ENCODE data around the gene AKR1B15. TPM values are rescaled to one million over a fixed set of nuclear protein-coding genes. Genes with fewer than 3 reads are reported as not detected.
A peak's percentile ranks its signal among the peaks of the same experiment; 100 is the strongest.

AKR1B15 gene
- total RNA-seq, 1 donor from 2014 or later: not detected

DNA sequence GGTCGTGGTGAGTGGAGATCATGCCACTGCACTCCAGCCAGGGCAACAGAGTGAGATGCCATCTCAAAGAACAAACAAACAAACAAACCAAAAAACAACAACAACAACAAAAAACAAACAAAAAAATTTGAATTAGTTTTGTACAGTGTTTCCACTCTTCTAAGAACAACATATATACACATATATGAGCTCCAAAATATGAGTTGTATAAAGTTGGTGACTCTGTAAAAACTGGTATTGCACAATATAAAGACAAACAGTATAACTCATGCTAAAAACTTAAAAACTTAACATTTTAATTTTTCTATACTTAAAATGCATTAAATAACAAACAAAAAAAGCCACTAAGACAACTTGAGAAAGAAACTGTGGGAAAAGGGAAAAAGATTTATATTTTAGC is 46.0 kb downstream of the AKR1B15 start:
- intact Hi-C loops (cut with DNase I): loop anchor here (5.0 kb wide), 1 partner anchor 38 kb away; no protein-coding TSS in a partner anchor
- no peak for DNase-seq (ENCODE audit: missing footprints)
- ATAC-seq: no peak

DNA sequence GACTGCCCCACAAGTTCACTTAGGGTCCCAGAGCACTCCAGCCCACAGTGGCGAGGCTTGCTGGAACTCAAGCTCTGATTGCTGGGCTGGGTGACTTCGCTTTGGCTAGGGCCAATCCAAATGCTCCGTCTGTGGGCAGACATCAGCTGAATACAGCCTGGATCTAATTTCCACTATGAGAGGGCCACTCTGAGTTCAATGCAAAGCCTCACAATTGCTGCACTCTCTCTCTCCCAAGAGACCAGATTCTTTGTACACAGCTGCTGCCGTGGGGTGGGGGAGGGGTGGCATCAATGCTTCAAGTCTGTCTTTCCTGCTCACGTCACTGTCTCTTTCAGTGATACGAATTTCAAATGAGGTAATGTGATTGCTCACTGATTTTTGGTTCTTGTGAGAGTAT is 50.5 kb downstream of the AKR1B15 start:
- intact Hi-C loops (cut with DNase I): no loop called here
- DNase-seq (ENCODE audit: missing footprints) (no peak), ATAC-seq (peak; percentile 26)

DNA sequence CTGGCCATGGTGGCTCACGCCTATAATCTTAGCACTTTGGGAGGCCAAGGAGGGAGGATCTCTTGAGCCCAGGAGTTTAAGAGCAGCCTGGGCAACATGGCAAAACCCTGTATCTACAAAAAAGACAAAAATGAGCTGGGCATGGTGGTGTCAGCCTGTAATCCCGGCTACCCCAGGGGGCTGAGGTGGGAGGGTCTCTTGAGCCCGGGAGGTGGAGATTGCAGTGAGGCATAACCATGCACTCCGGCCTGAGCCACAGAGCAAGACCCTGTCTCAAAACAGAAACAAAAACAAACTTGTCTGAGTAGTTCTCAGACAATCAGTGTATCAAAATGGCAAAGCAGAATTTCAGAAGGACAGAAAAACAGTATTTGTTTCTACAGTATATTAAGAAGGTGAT is 52.5 kb downstream of the AKR1B15 start:
- intact Hi-C loops (cut with DNase I): no loop called here

DNA sequence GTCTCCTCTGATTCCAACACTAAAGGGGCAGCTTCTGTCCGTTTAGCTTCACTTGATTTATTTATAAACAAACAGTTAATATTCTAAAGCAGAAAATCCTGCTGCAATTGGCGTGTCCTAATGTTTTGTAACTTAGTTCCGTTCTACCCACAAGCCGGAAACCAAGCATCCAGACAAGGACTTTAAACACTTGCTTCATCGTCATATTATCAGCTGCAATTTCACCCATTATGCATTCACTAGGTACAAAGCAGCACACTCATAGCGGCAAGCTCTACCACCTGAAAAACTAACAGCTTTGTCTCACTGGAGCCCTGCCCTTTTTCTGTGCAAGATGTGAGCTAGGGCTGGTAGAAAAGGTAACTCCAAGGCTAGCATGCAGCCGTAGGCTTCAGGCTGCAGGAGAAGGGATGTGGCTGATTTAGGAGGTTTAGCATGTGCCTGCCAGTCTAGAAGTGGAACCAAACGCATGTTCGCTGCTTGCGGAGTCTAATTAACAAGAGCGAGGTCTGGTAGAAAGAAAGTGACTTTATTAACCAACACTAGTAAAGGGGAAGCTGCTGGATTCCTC is 54.1 kb downstream of the AKR1B15 start:
- DNase-seq (ENCODE audit: missing footprints) (no peak), ATAC-seq (no peak)
- intact Hi-C loops (cut with DNase I): no loop called here

More for the DNA sequence above, 52.5 kb downstream of the AKR1B15 start:
- no peak for DNase-seq (ENCODE audit: missing footprints)
- ATAC-seq: no peak

DNA sequence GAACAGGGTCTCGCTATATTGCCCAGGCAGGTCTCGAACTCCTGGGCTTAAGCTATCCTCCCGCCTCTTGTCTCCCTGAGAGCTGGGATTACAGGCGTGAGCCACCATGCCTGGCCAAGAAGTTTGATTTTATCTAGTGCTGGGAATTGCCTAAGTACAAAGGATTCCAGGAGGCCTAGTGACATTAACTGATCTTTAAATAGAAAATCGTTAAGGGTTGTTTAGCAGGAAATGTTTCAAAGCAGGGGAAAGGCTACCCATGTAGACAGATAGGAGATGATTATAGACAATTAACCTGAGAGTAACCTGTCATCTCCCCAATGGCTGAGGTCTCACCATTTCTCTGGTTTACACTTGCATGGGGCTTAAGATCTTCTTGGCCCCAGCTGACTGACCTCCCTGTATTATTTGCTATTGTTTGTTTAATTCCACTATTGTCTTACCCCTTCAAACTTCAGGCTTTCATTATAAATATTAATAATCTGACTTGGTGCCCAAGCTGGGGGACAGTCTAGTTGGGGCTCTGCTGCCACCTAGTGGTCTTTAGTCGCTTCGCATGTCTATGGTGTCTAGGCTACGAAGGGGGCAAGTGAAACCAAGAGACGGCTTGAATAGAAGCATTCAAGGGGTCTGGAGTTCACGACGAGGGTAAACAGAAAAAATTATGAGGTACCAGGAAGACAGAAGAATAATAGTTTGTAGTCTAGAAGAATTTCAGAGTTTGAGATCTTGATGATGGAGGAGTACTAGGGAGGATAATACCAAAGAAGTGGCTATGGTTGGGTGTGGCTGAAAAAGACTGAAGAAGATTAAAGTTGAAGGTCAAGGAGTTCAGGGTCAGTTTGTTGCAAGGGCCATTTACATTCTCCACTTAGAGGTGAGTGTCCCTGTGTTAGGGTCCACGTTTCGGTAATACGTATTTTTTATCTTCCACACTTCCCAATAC is 57.3 kb downstream of the AKR1B15 start:
- no peak for DNase-seq (ENCODE audit: missing footprints)
- ATAC-seq: peak; percentile 29
- intact Hi-C loops (cut with DNase I): loop anchor here (1.0 to 5.0 kb wide), 4 partner anchors 59 to 174 kb away; partner anchors contain the start of gene AKR1B15

DNA sequence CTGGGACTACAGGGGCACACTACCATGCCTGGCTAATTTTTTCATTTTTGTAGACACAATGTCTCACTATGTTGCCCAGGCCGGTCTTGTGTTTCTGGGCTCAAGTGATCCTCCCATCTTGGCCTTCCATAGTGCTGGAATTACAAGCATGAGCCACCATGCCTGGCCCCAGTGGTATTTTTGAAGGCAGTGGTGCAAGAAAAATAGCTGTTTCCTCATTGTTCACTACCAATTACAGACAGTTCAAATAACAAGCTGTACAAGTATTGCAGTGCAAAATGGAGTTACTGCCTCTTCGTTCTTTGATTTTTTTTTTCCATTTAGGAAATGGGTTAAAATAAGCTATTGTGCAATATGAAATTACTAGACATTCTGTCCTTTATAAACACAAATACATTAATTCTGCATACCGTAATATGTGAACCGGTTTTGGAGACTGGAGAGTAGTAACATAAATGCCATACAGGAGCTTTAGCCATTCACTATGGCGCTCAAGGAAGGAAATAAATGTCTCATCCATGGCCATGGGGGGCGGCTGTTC is 62.8 kb downstream of the AKR1B15 start:
- intact Hi-C loops (cut with DNase I): no loop called here
- DNase-seq (ENCODE audit: missing footprints) (no peak), ATAC-seq (no peak)

DNA sequence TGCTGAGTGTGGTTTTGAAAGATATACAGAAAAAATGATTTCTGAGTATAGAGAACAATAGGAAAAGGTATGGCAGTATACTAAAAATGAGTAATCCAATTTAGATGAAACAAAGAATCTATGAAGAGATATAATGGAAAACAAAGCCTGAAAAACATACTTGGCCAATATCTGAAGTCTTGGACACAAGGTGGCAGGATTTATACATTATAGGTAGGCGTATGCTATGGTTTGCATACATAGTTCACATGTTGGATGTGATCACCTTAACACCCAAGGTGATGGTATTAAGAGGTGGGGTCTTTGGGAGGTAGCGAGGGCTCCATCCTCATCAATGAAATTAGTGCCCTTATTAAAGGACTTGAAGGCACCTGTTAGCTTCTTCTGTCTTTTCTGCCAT is 63.3 kb downstream of the AKR1B15 start:
- intact Hi-C loops (cut with DNase I): no loop called here
- DNase-seq (ENCODE audit: missing footprints) (no peak), ATAC-seq (no peak)

DNA sequence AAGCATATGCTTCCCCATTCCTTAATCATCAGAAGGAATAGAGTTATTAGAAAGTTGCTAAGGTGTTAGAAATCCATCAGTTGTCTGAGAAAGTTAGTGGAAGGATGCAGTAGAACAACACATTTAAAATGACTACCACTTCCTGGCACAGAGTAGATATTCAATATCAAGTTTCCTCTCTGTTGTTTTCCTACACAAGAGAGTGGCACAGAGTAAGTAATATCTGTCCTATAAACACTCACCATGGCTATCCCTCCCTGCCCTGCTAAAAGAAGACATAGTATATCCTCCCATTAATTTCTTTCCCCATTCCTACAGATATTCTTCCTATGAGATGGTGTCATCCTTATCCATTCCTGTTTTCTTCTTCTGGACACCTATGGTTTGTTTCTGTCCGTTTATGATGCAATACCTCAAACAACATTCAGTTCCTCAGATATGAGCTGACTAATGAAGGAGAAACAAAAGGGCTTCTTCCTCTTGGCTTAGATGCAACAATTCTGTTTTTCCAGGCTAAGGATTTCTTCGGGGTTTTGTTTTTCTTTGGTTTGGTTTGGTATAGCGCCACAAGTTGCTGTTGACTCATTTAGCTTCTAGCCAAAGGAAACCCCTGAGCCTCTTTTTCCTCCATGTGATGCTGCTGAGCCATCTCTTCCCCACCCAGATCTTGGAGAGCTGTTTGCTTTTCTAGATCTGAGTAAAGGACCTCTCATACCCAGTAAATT is 64.9 kb downstream of the AKR1B15 start:
- intact Hi-C loops (cut with DNase I): no loop called here
- DNase-seq (ENCODE audit: missing footprints): no peak
- ATAC-seq: peak; percentile 50

DNA sequence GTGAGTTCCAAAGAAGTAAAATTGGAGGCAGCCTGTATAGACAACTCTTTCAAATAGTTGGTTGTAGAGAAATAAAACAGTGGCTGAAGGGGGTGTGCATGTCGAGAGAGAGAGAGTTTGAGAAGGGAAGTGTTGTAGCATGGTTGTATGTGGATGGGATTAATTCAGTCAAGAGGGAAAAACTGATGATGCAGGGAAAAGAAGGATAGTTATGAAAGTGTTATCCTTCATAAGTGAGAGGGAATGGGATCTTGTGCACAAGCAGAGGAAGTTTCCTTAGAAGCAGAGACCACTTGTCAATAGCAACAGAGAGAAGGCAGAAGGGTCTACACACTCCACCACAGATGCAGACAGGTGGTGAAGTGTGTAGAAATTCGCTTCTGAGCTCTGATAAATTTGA is 67.7 kb downstream of the AKR1B15 start:
- intact Hi-C loops (cut with DNase I): no loop called here
- ATAC-seq (no peak), DNase-seq (ENCODE audit: missing footprints) (no peak)

DNA sequence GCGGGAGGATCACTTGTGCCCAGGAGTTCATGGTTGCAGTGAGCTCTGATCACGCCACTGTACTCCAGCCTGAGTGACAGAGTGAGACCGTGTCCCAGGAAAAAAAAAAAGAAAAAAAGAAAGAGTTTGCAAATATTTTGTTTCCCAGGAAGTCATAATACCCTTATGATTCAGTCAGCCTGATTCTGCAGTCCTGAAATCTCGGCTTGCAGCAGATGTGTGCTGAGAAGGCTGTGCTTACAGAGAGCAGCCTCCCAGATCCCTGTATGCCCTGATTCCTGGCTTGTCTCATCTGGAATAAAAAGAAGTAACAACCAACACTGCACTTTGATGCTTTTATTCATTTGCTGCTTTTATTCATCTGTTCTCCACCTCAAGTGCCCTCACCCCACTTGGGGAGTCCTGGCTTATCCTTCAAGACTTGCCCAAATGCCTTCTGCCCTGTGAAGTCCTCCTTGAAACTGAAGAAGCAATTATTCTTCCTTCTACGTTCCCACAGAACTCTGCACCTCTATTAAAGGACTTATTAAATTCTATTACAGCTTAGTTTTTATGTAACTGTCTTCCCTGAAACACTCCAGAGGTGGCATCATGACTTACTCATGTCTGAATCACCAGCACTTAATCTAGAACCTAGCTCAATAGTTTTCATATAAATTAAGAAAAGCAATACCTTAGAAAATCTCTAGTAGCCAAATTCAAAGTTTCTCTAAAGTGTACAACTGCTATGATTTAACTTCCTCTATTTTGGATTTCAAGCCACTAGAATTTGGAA is 70.0 kb downstream of the AKR1B15 start:
- intact Hi-C loops (cut with DNase I): no loop called here
- ATAC-seq (no peak), DNase-seq (ENCODE audit: missing footprints) (no peak)

DNA sequence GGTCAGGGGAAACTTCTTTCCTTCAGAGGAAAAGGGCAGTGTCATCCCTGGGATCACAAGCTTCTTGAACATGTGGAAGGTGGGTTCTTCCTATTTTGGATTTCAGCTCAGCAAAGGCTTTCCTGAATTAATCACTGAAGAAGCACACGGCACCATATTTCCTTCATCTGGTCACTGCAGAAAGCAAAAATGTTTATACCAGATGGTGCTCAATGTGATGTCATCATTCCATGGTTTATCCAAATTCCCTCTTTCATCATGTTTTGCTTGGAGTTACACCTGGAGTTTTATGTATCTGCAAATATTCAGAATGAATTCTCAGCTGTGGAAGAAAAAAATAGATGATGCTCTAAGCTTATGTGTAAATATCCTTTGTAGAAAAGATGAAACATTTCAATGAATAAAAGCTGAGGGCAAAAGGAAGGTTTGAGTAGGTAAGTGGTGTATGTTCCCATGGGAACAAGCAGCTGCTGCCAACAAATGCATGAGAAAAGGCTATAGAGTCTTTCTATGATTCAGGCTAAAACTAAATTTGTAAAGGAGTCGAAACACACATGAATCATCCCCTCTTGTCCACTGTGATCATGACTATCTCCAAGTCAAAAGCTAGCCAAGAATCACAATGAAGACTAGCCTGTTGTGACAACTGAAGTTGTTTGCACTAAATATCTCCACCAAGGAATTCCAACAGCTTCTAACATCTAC is 70.9 kb downstream of the AKR1B15 start:
- no peak for DNase-seq (ENCODE audit: missing footprints)
- intact Hi-C loops (cut with DNase I): no loop called here
- ATAC-seq: no peak

DNA sequence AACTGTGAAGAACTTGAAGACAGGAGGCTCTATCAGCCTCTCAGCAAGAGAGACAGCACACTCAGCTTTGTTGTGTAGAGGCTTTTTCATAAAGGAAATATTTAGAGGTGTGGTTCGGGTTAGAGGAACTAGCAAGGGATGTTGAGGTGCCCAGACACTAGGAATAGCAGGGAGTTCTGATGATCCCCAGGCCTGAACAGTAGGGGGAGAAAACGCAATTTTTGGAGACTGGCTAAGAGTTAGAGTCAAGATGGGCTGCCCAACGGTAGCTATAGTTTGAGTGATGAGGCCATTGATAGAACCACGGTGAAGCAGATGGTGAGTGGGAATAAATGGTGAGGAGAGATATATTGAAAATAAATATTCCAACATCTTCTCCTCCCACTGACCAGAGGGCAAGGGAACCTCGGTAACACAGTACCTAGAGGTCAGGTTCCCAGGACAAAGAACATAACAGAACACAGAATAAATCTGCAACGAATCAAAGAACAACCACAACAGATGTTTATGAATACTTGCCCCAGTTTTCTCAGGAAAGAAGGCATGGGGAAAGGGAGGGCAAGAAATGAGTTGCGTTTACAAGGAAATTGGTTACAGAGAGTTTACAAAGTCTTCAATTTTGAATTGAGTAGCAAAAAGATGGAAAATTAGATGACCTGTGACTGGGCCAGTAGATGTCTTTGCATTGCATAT is 73.5 kb downstream of the AKR1B15 start:
- ATAC-seq (no peak), DNase-seq (ENCODE audit: missing footprints) (no peak)
- intact Hi-C loops (cut with DNase I): no loop called here

DNA sequence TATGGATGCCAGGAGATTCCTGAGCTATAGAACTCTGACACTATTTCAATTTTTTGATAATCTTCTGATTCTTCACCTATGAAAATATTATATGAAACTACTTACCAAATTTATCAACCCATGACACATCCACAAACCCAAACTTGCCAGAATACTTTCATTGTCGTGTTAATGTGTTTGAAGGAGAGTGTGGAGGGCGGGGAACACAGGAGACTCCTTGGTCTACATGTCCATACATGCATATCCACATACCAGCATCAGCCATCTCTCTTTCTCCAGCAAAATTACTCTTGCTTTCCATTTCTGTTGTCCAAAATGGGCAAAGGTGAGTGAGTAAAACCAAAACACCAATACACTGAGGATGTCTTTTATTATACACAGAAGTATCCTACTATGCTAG is 74.3 kb downstream of the AKR1B15 start:
- no peak for DNase-seq (ENCODE audit: missing footprints)
- no peak for ATAC-seq
- intact Hi-C loops (cut with DNase I): no loop called here

DNA sequence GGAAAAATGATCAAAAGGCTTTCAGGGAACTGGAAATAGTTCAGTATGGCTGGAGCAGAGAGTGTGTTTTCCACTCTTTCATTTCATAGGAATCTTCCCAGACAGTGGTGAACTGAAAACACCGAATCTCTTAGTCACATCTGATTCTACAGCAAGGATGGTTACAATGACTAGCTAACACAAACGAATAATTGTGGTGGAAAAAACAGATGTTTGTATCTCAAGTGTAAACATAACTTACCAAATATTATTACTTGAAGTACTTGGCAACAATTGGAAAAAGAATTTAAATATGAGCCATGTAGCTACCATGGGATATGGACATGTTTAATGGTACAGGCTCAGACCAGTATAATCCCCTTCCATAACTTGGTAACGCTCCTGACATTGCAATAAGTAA is 76.6 kb downstream of the AKR1B15 start:
- ATAC-seq (no peak), DNase-seq (ENCODE audit: missing footprints) (no peak)
- intact Hi-C loops (cut with DNase I): no loop called here

DNA sequence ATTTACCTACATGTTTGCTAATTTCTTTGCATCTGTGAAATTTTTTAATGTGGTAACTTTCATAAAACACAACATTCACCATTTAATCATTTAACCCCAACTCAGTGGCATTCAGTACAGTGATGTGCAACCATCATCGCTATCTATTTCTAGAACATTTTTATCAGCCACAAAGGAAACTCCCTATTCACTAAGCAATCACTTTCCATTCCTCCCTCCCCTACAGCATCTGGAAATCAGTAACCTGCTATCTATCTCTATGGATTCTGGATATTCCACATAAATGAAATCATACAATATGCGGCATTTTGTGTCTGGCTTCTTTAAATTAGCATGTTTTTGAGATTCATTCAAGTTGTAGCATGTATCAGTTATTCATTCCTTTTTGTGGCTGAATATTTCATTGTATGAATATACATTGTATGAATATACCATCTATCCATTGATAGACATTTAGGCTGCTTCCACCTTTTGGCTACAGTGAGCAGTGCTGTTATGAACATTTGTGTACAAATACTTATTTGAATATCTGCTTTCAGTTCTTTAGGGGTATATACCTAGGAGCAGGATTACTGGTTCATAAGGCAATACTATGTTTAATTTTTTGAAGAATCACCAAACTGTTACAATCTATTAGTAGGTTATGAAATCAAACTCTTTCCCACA is 78.3 kb downstream of the AKR1B15 start:
- ATAC-seq (no peak), DNase-seq (ENCODE audit: missing footprints) (no peak)
- intact Hi-C loops (cut with DNase I): no loop called here

DNA sequence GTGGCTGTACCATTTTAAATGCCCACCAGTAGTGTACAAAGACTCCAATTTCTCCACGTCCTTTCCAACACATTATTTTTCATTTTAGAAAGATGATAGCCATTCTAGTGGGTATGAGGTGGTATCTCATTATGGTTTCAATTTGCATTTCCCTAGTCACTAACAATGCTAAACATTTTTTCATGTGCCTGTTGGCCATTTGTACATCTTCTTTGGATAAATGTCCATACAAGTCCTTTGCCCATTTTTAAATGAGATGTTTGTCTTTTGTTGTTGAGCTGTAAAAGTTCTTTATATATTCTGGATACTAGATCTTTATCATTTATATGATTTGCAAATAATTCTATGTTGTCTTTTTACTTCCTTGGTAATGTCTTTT is 78.9 kb downstream of the AKR1B15 start:
- intact Hi-C loops (cut with DNase I): no loop called here
- no peak for DNase-seq (ENCODE audit: missing footprints)
- ATAC-seq: no peak

DNA sequence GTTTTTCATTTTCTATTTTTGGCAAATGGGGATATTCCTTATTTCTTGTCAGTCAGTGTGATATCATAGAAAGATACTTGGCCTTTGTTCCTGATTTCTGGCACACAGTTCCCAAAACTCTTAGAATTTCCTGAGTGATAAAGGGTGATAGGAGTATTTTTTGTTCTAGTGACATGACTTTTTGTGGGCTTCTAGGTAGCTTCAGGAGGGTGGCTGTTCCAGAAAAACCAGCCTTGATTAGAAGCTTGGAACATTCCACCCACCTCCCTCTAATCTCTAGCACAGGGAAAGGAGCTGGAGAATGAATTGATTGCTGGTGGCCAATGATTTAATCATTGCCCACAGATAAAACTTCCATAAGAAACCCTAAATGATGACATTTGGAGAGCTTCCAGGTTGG is 80.5 kb downstream of the AKR1B15 start:
- ATAC-seq: no peak
- DNase-seq (ENCODE audit: missing footprints): no peak
- intact Hi-C loops (cut with DNase I): no loop called here

Data from Right ventricle myocardium inferior (tissue), 1 donor.